ENCODE results near the gene EHBP1.

Gene EHBP1

DNA sequence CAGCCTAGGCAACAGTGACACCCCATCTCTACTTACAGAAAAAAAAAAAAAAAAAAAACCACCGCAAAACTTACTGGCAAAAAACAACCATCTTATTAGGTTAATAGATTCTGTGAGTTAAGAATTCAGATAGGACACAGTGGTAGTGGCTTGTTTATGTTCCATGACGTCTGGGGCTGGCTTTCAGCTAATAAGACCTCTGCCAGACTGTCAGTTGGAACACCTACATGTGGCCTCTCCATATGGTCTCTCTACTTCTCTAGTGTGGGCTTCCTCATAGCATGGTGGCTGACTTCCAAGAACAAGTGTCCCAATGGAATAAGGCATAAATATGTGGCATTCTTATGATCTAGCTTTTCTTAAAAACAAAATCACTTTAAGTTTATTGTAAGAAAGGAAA, 251.1 kb downstream of the EHBP1 start:
- H3K36me3 ChIP-seq (ENCODE audit: control insufficient read depth, insufficient read depth, low read length), result no peaks in the 10 kb centered on the region

DNA sequence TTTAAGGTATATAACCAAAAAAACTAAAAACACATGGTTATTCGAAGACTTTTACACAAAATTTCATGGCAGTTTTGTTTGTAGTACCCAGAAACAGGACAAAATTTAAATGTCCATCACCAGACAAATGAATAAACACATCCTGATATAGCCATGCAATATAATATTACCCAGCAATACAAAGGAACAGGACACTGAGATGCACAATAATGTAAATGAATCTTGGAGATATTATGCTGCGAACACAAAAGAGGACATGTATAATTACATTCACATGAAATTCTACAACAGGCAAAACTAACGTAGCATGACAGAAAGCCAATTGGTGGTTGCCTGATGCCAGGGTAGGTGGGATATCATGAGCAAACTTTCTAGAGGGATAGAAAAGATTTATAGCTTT, 252.7 kb downstream of the EHBP1 start:
- DNase-seq, result no peak
- Histone ChIP-seq H3K27me3 (replicated peaks; ENCODE audit: control insufficient read depth, insufficient read depth, low read length, poor library complexity, severe bottlenecking) (no peaks in the 10 kb centered on the region), H3K9me3 (ENCODE audit: control insufficient read depth, low read length) (no peaks in the 10 kb centered on the region), H3K27ac (ENCODE audit: insufficient read depth, low read length, poor library complexity, severe bottlenecking) (no peak overlapping the region), H3K4me3 (ENCODE audit: insufficient read depth, low read depth, low read length, poor library complexity, severe bottlenecking) (no peak overlapping the region), H3K36me3 (ENCODE audit: control insufficient read depth, insufficient read depth, low read length) (no peaks in the 10 kb centered on the region), H3K4me1 (ENCODE audit: control insufficient read depth, insufficient read depth, low read length, poor library complexity, severe bottlenecking) (no peaks in the 10 kb centered on the region)

More for the DNA sequence above, 251.1 kb downstream of the EHBP1 start:
- Histone ChIP-seq H3K4me1 (ENCODE audit: control insufficient read depth, insufficient read depth, low read length, poor library complexity, severe bottlenecking) (no peaks in the 10 kb centered on the region), H3K4me3 (ENCODE audit: insufficient read depth, low read depth, low read length, poor library complexity, severe bottlenecking) (no peak overlapping the region), H3K27ac (ENCODE audit: insufficient read depth, low read length, poor library complexity, severe bottlenecking) (no peak overlapping the region), H3K9me3 (ENCODE audit: control insufficient read depth, low read length) (no peaks in the 10 kb centered on the region), H3K27me3 (replicated peaks; ENCODE audit: control insufficient read depth, insufficient read depth, low read length, poor library complexity, severe bottlenecking) (no peaks in the 10 kb centered on the region)
- no peak for DNase-seq

DNA sequence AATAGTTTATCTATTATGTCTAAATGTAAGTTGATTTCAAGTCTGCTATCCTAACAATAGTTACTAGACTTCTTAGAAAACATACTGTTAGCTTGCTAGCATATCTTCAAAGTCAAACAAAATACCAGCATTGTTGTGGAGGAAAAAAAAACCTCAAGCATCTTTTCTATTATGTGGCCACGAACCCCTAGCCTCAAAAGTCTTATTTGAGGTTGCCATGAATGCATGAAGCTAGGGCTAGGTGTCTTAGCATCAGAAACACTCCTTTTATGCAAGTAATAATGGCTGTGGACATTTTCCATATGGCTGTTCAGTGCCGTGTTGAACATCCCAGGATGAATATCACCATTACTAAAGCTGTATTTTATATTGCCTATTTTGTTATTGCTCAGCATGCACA, 258.5 kb downstream of the EHBP1 start:
- DNase-seq, result no peak
- H3K9me3 ChIP-seq (ENCODE audit: control insufficient read depth, low read length), result no peaks in the 10 kb centered on the region
- H3K27ac ChIP-seq (ENCODE audit: insufficient read depth, low read length, poor library complexity, severe bottlenecking), result no peak overlapping the region
- no peaks in the 10 kb centered on the region for H3K36me3 ChIP-seq (ENCODE audit: control insufficient read depth, insufficient read depth, low read length)
- no peaks in the 10 kb centered on the region for H3K27me3 ChIP-seq (replicated peaks; ENCODE audit: control insufficient read depth, insufficient read depth, low read length, poor library complexity, severe bottlenecking)
- no peak overlapping the region for H3K4me3 ChIP-seq (ENCODE audit: insufficient read depth, low read depth, low read length, poor library complexity, severe bottlenecking)
- H3K4me1 ChIP-seq (ENCODE audit: control insufficient read depth, insufficient read depth, low read length, poor library complexity, severe bottlenecking), result no peaks in the 10 kb centered on the region

DNA sequence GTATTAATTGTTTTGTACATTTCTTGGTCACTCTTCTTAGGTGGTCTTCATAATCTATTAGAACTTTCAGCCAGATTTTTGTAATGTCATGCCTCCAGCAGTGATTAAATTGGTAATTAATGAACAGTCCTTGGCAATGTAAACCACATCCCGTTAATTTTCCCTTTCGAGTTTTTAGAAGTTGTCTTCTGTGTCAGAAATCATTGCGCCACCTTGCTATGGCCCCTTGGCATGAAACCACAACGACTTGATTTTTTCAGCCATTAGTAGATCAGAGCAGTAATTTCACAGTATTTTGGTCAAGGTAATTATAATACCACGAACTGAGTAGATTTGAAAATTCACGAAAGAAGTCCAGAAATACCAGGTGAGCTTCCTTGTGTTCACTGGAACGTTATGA, 259.2 kb downstream of the EHBP1 start:
- H3K27me3 ChIP-seq (replicated peaks; ENCODE audit: control insufficient read depth, insufficient read depth, low read length, poor library complexity, severe bottlenecking), result no peaks in the 10 kb centered on the region
- no peaks in the 10 kb centered on the region for H3K36me3 ChIP-seq (ENCODE audit: control insufficient read depth, insufficient read depth, low read length)
- DNase-seq, result no peak
- H3K9me3 ChIP-seq (ENCODE audit: control insufficient read depth, low read length), result no peaks in the 10 kb centered on the region
- no peak overlapping the region for H3K27ac ChIP-seq (ENCODE audit: insufficient read depth, low read length, poor library complexity, severe bottlenecking)
- no peaks in the 10 kb centered on the region for H3K4me1 ChIP-seq (ENCODE audit: control insufficient read depth, insufficient read depth, low read length, poor library complexity, severe bottlenecking)
- no peak overlapping the region for H3K4me3 ChIP-seq (ENCODE audit: insufficient read depth, low read depth, low read length, poor library complexity, severe bottlenecking)

DNA sequence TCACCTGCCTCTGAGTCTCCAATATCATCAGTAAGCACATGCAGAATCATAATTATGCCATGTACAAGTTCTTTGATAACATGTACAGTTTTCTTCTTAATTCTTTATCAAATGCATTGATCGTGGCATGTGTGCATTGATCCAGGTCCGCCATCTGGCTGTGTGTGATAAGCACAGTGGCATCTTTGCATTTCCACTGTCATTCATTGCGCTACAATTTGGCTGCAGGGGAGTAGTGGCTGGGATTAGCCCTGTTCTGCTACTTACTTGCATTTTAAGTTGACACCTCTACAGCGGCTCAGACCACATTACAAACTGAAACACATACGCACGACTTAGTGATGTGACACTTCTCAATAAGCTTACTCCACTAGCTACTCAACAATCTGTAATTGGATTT, 261.5 kb downstream of the EHBP1 start:
- no peaks in the 10 kb centered on the region for H3K9me3 ChIP-seq (ENCODE audit: control insufficient read depth, low read length)
- H3K36me3 ChIP-seq (ENCODE audit: control insufficient read depth, insufficient read depth, low read length), result no peaks in the 10 kb centered on the region
- no peak for DNase-seq
- no peak overlapping the region for H3K4me3 ChIP-seq (ENCODE audit: insufficient read depth, low read depth, low read length, poor library complexity, severe bottlenecking)
- H3K4me1 ChIP-seq (ENCODE audit: control insufficient read depth, insufficient read depth, low read length, poor library complexity, severe bottlenecking), result no peaks in the 10 kb centered on the region
- no peaks in the 10 kb centered on the region for H3K27me3 ChIP-seq (replicated peaks; ENCODE audit: control insufficient read depth, insufficient read depth, low read length, poor library complexity, severe bottlenecking)
- no peak overlapping the region for H3K27ac ChIP-seq (ENCODE audit: insufficient read depth, low read length, poor library complexity, severe bottlenecking)

DNA sequence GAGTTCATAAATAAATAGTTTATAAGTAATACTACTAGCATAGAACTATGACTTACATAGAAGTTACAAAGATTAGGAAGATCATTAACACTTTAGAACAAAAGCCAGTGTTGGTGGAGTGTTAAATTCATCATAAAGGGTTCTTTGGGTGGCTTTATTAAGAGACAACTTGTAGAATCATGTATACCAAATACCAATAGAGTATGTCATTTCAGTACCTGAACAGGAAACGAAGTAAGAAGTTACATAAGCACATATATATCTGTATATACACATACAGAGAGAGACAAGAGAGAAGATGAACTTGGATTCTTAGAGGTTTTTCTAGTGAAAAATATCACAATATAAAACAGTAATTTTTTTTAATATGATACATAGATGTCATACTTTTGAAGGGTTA, 262.7 kb downstream of the EHBP1 start:
- Histone ChIP-seq H3K9me3 (ENCODE audit: control insufficient read depth, low read length) (no peaks in the 10 kb centered on the region), H3K36me3 (ENCODE audit: control insufficient read depth, insufficient read depth, low read length) (no peaks in the 10 kb centered on the region), H3K4me3 (ENCODE audit: insufficient read depth, low read depth, low read length, poor library complexity, severe bottlenecking) (no peak overlapping the region), H3K27ac (ENCODE audit: insufficient read depth, low read length, poor library complexity, severe bottlenecking) (no peak overlapping the region), H3K4me1 (ENCODE audit: control insufficient read depth, insufficient read depth, low read length, poor library complexity, severe bottlenecking) (no peaks in the 10 kb centered on the region), H3K27me3 (replicated peaks; ENCODE audit: control insufficient read depth, insufficient read depth, low read length, poor library complexity, severe bottlenecking) (no peaks in the 10 kb centered on the region)
- DNase-seq, result no peak

DNA sequence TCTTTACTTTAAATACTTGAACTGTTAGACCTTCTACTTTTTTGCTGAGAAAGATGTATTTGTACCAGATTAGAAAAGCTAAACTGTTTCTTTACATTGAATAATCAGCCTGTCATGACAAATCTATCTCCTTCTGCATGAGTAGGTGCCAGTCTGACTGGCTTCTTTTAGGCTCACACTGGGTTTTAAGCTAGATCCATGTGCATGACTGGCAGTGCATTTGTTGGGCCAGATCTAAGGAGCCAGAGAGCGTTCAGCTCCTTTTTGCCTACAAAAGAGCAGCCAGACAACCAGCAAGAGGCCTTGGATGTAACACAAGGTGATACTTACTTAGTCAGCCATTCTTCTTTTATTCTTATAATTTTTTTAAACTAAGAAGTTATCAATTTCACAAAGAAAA, 263.2 kb downstream of the EHBP1 start:
- Histone ChIP-seq H3K27ac (ENCODE audit: insufficient read depth, low read length, poor library complexity, severe bottlenecking) (no peak overlapping the region), H3K36me3 (ENCODE audit: control insufficient read depth, insufficient read depth, low read length) (no peaks in the 10 kb centered on the region), H3K9me3 (ENCODE audit: control insufficient read depth, low read length) (no peaks in the 10 kb centered on the region), H3K4me3 (ENCODE audit: insufficient read depth, low read depth, low read length, poor library complexity, severe bottlenecking) (no peak overlapping the region), H3K4me1 (ENCODE audit: control insufficient read depth, insufficient read depth, low read length, poor library complexity, severe bottlenecking) (no peaks in the 10 kb centered on the region), H3K27me3 (replicated peaks; ENCODE audit: control insufficient read depth, insufficient read depth, low read length, poor library complexity, severe bottlenecking) (no peaks in the 10 kb centered on the region)
- DNase-seq, result no peak

DNA sequence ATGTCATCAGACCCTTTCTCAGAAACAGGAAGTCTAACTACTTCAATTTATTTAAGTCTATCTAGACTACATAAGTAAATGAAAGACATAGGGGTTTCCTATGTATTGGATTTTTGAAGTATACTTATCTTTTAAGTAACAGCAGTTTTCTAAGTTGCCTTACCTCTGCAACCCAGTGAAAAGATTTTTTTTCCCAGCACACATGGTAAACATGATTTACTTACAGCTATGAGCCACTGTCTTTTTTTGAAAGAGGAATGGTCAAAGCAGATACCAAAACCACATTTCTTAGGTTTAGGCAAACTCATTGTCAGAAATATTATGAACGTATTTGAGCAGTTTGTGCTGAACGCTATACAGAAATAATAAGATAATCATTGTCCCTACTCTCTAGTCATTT, 266.4 kb downstream of the EHBP1 start:
- Histone ChIP-seq H3K27ac (ENCODE audit: insufficient read depth, low read length, poor library complexity, severe bottlenecking) (no peak overlapping the region), H3K9me3 (ENCODE audit: control insufficient read depth, low read length) (no peaks in the 10 kb centered on the region), H3K4me3 (ENCODE audit: insufficient read depth, low read depth, low read length, poor library complexity, severe bottlenecking) (no peak overlapping the region), H3K4me1 (ENCODE audit: control insufficient read depth, insufficient read depth, low read length, poor library complexity, severe bottlenecking) (no peaks in the 10 kb centered on the region), H3K36me3 (ENCODE audit: control insufficient read depth, insufficient read depth, low read length) (no peaks in the 10 kb centered on the region), H3K27me3 (replicated peaks; ENCODE audit: control insufficient read depth, insufficient read depth, low read length, poor library complexity, severe bottlenecking) (no peaks in the 10 kb centered on the region)
- no peak for DNase-seq

DNA sequence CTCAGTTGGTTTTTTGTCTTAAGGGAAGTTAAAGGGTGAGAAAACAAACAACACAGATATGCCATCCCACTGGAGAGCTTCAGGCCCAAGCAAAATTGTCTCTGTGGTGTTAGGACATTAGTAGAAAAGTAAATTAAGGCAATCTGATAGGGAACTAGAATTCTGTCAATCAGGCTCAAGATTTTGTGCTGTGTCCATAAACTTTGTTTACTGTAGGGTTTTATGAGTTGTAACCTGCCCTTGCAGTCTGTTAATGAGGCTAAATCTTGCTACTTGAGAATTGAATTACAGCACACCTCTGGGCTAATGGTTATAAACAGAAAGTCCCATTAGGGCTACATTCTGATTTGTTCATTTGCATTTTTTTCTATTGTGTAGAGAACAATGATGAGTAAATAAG, 267.1 kb downstream of the EHBP1 start:
- DNase-seq, result no peak
- Histone ChIP-seq H3K4me1 (ENCODE audit: control insufficient read depth, insufficient read depth, low read length, poor library complexity, severe bottlenecking) (no peaks in the 10 kb centered on the region), H3K27me3 (replicated peaks; ENCODE audit: control insufficient read depth, insufficient read depth, low read length, poor library complexity, severe bottlenecking) (no peaks in the 10 kb centered on the region), H3K36me3 (ENCODE audit: control insufficient read depth, insufficient read depth, low read length) (no peaks in the 10 kb centered on the region), H3K4me3 (ENCODE audit: insufficient read depth, low read depth, low read length, poor library complexity, severe bottlenecking) (no peak overlapping the region), H3K9me3 (ENCODE audit: control insufficient read depth, low read length) (no peaks in the 10 kb centered on the region), H3K27ac (ENCODE audit: insufficient read depth, low read length, poor library complexity, severe bottlenecking) (no peak overlapping the region)

DNA sequence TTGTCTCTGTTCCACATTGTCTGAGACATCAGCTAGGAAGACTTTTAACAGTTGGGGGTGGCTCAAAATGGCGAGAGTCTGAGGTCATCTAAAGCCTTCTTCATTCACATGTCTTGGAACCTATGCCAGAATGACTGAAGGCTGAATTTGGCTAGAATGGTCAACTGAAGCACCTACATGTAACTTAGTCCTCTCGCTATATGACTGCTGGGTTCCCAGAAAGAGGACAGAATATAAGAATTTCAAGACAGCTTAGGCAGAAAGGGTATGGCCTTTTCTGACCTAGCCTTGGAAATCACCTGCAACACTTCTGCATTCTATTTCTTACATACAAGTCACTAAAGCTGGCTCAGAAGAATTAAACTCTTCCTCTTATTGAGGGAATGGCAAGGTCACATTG, 269.5 kb downstream of the EHBP1 start:
- H3K9me3 ChIP-seq (ENCODE audit: control insufficient read depth, low read length), result no peaks in the 10 kb centered on the region
- DNase-seq, result no peak
- H3K36me3 ChIP-seq (ENCODE audit: control insufficient read depth, insufficient read depth, low read length), result peaks cover 4% of the 10 kb centered on the region
- no peak overlapping the region for H3K27ac ChIP-seq (ENCODE audit: insufficient read depth, low read length, poor library complexity, severe bottlenecking)
- H3K4me3 ChIP-seq (ENCODE audit: insufficient read depth, low read depth, low read length, poor library complexity, severe bottlenecking), result no peak overlapping the region
- H3K4me1 ChIP-seq (ENCODE audit: control insufficient read depth, insufficient read depth, low read length, poor library complexity, severe bottlenecking), result no peaks in the 10 kb centered on the region
- H3K27me3 ChIP-seq (replicated peaks; ENCODE audit: control insufficient read depth, insufficient read depth, low read length, poor library complexity, severe bottlenecking), result no peaks in the 10 kb centered on the region

DNA sequence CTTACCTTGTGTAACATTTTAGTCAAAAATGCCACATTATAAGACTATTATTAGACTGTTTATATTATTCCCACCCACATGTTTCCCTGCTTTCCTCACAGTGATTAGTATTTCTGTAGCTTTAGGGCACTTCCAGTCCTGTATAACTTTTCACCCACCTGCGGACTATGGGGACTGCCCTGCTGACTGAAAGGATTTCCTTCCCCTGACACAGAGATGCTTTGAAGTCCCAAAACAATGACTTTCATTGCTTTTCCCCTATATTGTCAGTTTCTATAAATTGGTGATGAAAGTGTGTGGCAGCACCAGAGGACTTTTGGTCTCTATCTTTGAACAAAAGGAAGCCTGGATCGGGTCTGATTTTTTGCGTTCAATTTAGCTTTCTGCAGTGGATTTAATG, 286.1 kb downstream of the EHBP1 start:
- H3K4me1 ChIP-seq (ENCODE audit: control insufficient read depth, insufficient read depth, low read length, poor library complexity, severe bottlenecking), result no peaks in the 10 kb centered on the region
- no peak overlapping the region for H3K27ac ChIP-seq (ENCODE audit: insufficient read depth, low read length, poor library complexity, severe bottlenecking)
- H3K27me3 ChIP-seq (replicated peaks; ENCODE audit: control insufficient read depth, insufficient read depth, low read length, poor library complexity, severe bottlenecking), result no peaks in the 10 kb centered on the region
- no peak overlapping the region for H3K4me3 ChIP-seq (ENCODE audit: insufficient read depth, low read depth, low read length, poor library complexity, severe bottlenecking)
- H3K9me3 ChIP-seq (ENCODE audit: control insufficient read depth, low read length), result no peaks in the 10 kb centered on the region
- DNase-seq, result no peak
- H3K36me3 ChIP-seq (ENCODE audit: control insufficient read depth, insufficient read depth, low read length), result peaks cover 3% of the 10 kb centered on the region

Data from effector memory CD4-positive, alpha-beta T cell (primary cell).